ENCODE results near the gene GCGR.

GRCh38 chr17:81811705-81812570 lies 8.0 kb downstream of the GCGR start:
- no peak for TF ChIP-seq TAF1 (IDR thresholded peaks at IDR 0.05; ENCODE audit: borderline replicate concordance, insufficient read depth, low read length)
- no peak for TF ChIP-seq POLR2AphosphoS5 (IDR thresholded peaks at IDR 0.05; ENCODE audit: low read depth, low read length)
- TF ChIP-seq SIN3A (IDR thresholded peaks at IDR 0.05; ENCODE audit: borderline replicate concordance, insufficient read depth, low read length), result no peak
- TF ChIP-seq REST (IDR thresholded peaks at IDR 0.05; ENCODE audit: insufficient read depth in 1 of 2, low read depth in 2 of 2, low read length in 2 of 2), result no peak

Data from PFSK-1 (cell line).